ENCODE measurements around the gene RHPN2. TPM values are rescaled to one million over a fixed set of nuclear protein-coding genes. Genes with fewer than 3 reads are reported as not detected.

RHPN2 gene
- 1 to 10 TPM; 4.9 to 5.3 TPM for total RNA-seq

GRCh38 chr19:33064792-33065550 lies at the start of gene RHPN2:
Gene RHPN2, minus strand, starts transcription at chr19:33064888. Its CDS starts 36 bp downstream, at chr19:33064852.
- H3K27me3 Mint-ChIP-seq, result peaks cover 25% of the 10 kb centered on the region
- CTCF ChIA-PET, result no interaction called here
- intact Hi-C loops (cut with micrococcal nuclease), result no loop called here
- no peak for TF ChIP-seq CTCF (IDR thresholded peaks at IDR 0.05)
- peak; percentile 77 for DNase-seq
- H3K9me3 Mint-ChIP-seq, result no peaks in the 10 kb centered on the region
- ATAC-seq, result peak; percentile 96
- peaks cover 4% of the 10 kb centered on the region for H3K4me1 Mint-ChIP-seq (ENCODE audit: low read depth)
- H3K36me3 Mint-ChIP-seq (ENCODE audit: low read depth), result no peaks in the 10 kb centered on the region
- POLR2A ChIA-PET, result interaction anchor here (0.8 kb wide), 1 partner anchor 16 kb away, joined by 3 read pairs; the partner anchor contains the start of gene GPATCH1
- peak within 1 kb of the TSS; percentile 69 for H3K4me3 Mint-ChIP-seq
- no peak within 1 kb of the TSS for H3K27ac Mint-ChIP-seq

- intact Hi-C loops (cut with micrococcal nuclease), result no loop called here
- ATAC-seq (no peak), DNase-seq (no peak)
- no peak overlapping the region for H3K27ac Mint-ChIP-seq
- no peaks in the 10 kb centered on the region for H3K9me3 Mint-ChIP-seq
- no peak for TF ChIP-seq CTCF (IDR thresholded peaks at IDR 0.05)
- ChIA-PET POLR2A (interaction anchor here (1.7 kb wide), 1 partner anchor 33 kb away, joined by 4 read pairs; the partner anchor contains the start of gene GPATCH1), CTCF (interaction anchor here (1.5 to 1.7 kb wide), 2 partner anchors 11 to 70 kb away, joined by 3 to 4 read pairs; no protein-coding TSS in a partner anchor)
- no peaks in the 10 kb centered on the region for H3K4me1 Mint-ChIP-seq (ENCODE audit: low read depth)
- H3K36me3 Mint-ChIP-seq (ENCODE audit: low read depth), result peaks cover 33% of the 10 kb centered on the region
- H3K27me3 Mint-ChIP-seq, result no peaks in the 10 kb centered on the region
- no peak overlapping the region for H3K4me3 Mint-ChIP-seq
These were observed 49.6 kb upstream of the RHPN2 start for GRCh38 chr19:33114312-33114711.

GRCh38 chr19:33111587-33111986 lies 46.9 kb upstream of the RHPN2 start:
- Mint-ChIP-seq H3K27ac (no peak overlapping the region), H3K4me3 (no peak overlapping the region), H3K9me3 (no peaks in the 10 kb centered on the region), H3K4me1 (ENCODE audit: low read depth) (no peaks in the 10 kb centered on the region), H3K36me3 (ENCODE audit: low read depth) (peaks cover 32% of the 10 kb centered on the region), H3K27me3 (no peaks in the 10 kb centered on the region)
- DNase-seq (no peak), ATAC-seq (no peak)
- ChIA-PET CTCF (interaction anchor here (1.3 to 1.4 kb wide), 2 partner anchors 13 to 32 kb away, joined by 3 to 4 read pairs; no protein-coding TSS in a partner anchor), POLR2A (no interaction called here)
- TF ChIP-seq CTCF (IDR thresholded peaks at IDR 0.05), result no peak
- intact Hi-C loops (cut with micrococcal nuclease), result no loop called here

- peaks cover 29% of the 10 kb centered on the region for H3K36me3 Mint-ChIP-seq (ENCODE audit: low read depth)
- no peak overlapping the region for H3K27ac Mint-ChIP-seq
- no peak overlapping the region for H3K4me3 Mint-ChIP-seq
- H3K9me3 Mint-ChIP-seq, result no peaks in the 10 kb centered on the region
- DNase-seq, result no peak
- no peak for ATAC-seq
- TF ChIP-seq CTCF (IDR thresholded peaks at IDR 0.05), result no peak
- ChIA-PET POLR2A (interaction anchor here (0.8 kb wide), 1 partner anchor 33 kb away, joined by 3 read pairs; no protein-coding TSS in a partner anchor), CTCF (interaction anchor here (1.4 kb wide), 1 partner anchor 135 kb away, joined by 3 read pairs; no protein-coding TSS in a partner anchor)
- H3K27me3 Mint-ChIP-seq, result no peaks in the 10 kb centered on the region
- H3K4me1 Mint-ChIP-seq (ENCODE audit: low read depth), result no peaks in the 10 kb centered on the region
- intact Hi-C loops (cut with micrococcal nuclease), result no loop called here
These were observed 45.6 kb upstream of the RHPN2 start for GRCh38 chr19:33110137-33110910.
